ENCODE measurements around the gene RAB11A. TPM values are rescaled to one million over a fixed set of nuclear protein-coding genes. Genes with fewer than 3 reads are reported as not detected.

RAB11A gene
- total and polyA plus RNA-seq, 2 experiments from 2014 or later: 163 to 259 TPM

DNA sequence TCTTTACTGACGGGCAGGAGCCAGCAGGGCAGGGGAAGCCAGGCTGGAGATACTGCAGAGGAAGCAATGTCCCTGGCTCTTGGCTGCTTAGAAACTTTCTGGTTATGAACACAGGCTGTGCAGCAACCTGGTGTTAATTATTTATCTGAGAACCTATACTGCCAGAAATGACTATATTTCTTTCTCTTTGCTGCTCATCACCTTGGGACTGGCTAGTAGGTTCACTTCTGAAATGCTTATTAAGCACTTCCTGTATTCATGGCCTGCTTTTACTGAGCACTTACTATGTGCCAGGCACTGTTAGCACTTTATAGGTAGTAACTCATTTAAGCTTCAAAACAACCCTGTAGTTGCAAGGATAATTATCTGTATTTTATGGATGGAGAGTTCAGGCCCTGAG lies 57.6 kb downstream of the RAB11A start:
- Histone ChIP-seq H3K9me3 (ENCODE audit: low read depth) (no peaks in the 10 kb centered on the region), H3K27me3 (no peaks in the 10 kb centered on the region), H3K4me3 (no peak overlapping the region), H3K36me3 (no peaks in the 10 kb centered on the region), H3K4me1 (ENCODE audit: low read depth) (no peaks in the 10 kb centered on the region), H3K27ac (no peak overlapping the region)
- TF ChIP-seq, protein P1, sequence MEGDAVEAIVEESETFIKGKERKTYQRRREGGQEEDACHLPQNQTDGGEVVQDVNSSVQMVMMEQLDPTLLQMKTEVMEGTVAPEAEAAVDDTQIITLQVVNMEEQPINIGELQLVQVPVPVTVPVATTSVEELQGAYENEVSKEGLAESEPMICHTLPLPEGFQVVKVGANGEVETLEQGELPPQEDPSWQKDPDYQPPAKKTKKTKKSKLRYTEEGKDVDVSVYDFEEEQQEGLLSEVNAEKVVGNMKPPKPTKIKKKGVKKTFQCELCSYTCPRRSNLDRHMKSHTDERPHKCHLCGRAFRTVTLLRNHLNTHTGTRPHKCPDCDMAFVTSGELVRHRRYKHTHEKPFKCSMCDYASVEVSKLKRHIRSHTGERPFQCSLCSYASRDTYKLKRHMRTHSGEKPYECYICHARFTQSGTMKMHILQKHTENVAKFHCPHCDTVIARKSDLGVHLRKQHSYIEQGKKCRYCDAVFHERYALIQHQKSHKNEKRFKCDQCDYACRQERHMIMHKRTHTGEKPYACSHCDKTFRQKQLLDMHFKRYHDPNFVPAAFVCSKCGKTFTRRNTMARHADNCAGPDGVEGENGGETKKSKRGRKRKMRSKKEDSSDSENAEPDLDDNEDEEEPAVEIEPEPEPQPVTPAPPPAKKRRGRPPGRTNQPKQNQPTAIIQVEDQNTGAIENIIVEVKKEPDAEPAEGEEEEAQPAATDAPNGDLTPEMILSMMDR (IDR thresholded peaks at IDR 0.05; ENCODE audit: low read depth, low read length): no peak
- DNase-seq (ENCODE audit: low read depth in 1 of 2, low spot score in 1 of 2): no peak

DNA sequence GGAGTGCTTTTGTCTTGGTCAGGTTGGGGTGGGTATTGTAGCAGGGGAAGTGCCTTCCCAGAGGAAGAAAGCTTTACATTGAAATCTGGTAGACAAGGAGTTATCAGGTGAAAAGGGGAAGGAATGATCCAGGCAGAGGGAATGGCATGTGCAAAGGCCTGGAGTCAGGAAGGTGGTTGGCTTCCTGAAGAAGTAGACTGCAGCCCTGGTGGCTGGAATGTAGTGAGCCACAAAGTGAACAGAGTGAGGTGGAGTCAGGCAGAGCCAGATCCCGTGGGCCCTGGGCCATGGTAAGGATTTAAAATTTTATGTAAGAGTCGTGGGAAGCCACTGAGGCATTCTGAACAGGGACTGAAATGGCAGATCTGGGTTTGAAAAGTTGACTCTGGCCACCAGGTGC lies 58.3 kb downstream of the RAB11A start:
- H3K4me3 ChIP-seq: no peak overlapping the region
- no peaks in the 10 kb centered on the region for H3K36me3 ChIP-seq
- H3K27ac ChIP-seq: no peak overlapping the region
- TF ChIP-seq, protein P1 (IDR thresholded peaks at IDR 0.05; ENCODE audit: low read depth, low read length): peak; percentile 20
- no peaks in the 10 kb centered on the region for H3K4me1 ChIP-seq (ENCODE audit: low read depth)
- no peaks in the 10 kb centered on the region for H3K27me3 ChIP-seq
- DNase-seq (ENCODE audit: low read depth in 1 of 2, low spot score in 1 of 2): no peak
- no peaks in the 10 kb centered on the region for H3K9me3 ChIP-seq (ENCODE audit: low read depth)

DNA sequence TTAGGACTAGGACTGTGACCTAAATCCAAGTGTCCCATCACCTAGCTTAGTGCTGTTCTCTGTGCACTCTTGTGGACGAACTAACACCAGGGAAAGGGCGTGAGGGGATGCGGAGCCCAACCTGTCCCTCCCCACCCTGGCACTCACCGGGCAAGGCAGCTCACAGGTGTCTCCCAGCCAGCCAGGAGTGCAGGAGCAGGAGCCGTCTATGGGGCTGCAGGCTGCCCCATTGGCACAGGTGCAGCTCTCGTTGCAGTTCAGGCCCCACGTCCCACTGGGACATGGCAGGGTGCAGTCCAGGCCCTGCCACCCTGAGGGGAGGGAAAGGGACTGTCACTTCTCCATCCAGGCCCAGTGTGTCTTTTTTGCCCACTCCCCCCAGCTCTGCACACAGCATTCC lies 60.3 kb downstream of the RAB11A start:
- DNase-seq (ENCODE audit: low read depth in 1 of 2, low spot score in 1 of 2): no peak
- H3K27me3 ChIP-seq: no peaks in the 10 kb centered on the region
- TF ChIP-seq, protein P1 (IDR thresholded peaks at IDR 0.05; ENCODE audit: low read depth, low read length): no peak
- H3K27ac ChIP-seq: no peak overlapping the region
- H3K9me3 ChIP-seq (ENCODE audit: low read depth): no peaks in the 10 kb centered on the region
- H3K36me3 ChIP-seq: no peaks in the 10 kb centered on the region
- no peaks in the 10 kb centered on the region for H3K4me1 ChIP-seq (ENCODE audit: low read depth)
- H3K4me3 ChIP-seq: no peak overlapping the region

DNA sequence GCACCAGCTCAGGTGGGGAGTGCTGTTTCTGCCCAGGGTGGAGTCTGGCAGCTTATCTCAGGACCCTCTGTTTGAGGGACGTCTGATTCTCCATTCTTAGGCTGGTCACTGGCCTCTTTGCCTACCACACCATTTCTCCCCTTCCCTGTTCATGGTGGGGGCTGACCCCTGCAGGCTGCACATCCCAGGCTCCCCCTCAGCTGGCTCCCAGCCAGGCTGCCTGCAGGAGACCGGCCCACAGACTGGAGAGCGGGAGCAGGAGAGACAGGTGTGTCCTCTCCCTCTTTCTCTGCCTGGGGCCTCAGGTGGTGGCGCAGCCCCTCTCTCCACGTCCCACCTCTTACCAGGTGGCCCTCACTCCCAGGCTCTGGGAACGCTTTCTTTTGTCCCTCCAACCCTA lies 60.8 kb downstream of the RAB11A start:
- DNase-seq (ENCODE audit: low read depth in 1 of 2, low spot score in 1 of 2): no peak
- TF ChIP-seq, protein P1 (IDR thresholded peaks at IDR 0.05; ENCODE audit: low read depth, low read length): no peak
- Histone ChIP-seq H3K27me3 (no peaks in the 10 kb centered on the region), H3K27ac (no peak overlapping the region), H3K9me3 (ENCODE audit: low read depth) (no peaks in the 10 kb centered on the region), H3K4me1 (ENCODE audit: low read depth) (no peaks in the 10 kb centered on the region), H3K36me3 (no peaks in the 10 kb centered on the region), H3K4me3 (no peak overlapping the region)

DNA sequence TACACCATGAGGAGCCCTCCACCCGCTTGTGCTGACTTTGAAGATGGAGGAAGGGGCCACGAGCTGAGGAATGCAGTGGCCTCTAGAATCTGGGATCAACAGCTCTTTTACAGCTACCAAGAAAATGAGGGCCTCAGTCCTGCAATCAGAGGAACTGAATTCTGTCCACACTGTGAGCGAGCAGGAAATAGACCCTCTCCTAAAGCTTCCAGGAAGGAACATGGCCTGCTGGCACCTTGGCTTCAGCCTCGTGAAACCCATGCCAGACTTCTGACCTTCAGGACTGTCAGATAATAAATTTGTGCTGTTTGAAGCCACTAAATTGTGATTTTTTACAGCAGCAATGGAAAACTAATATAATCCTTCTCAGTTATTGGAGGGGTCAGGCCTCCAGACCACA lies 61.9 kb downstream of the RAB11A start:
- TF ChIP-seq, protein P1 (IDR thresholded peaks at IDR 0.05; ENCODE audit: low read depth, low read length): no peak
- H3K9me3 ChIP-seq (ENCODE audit: low read depth): no peaks in the 10 kb centered on the region
- H3K4me1 ChIP-seq (ENCODE audit: low read depth): no peaks in the 10 kb centered on the region
- H3K4me3 ChIP-seq: no peak overlapping the region
- DNase-seq (ENCODE audit: low read depth in 1 of 2, low spot score in 1 of 2): no peak
- no peak overlapping the region for H3K27ac ChIP-seq
- no peaks in the 10 kb centered on the region for H3K36me3 ChIP-seq
- no peaks in the 10 kb centered on the region for H3K27me3 ChIP-seq

DNA sequence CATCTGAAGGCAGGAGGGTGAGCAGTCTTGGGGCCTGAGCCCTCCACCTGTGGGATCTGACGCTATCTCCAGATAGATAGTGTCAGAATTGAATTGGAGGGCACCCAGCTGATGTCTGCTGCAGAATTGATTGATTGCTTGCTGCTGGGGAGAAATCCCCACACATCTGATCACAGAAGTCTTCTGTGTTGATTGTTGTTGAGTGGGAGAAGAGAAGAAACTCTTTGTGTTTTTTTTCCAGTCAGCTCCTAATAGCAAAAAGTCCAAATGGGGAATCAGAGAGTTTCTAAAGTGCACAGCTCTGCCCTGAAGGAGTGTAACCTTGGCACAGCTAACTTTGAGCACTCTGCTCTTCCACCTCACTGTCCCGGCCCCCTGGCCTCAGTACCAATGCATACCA lies 66.1 kb downstream of the RAB11A start:
- Histone ChIP-seq H3K27me3 (no peaks in the 10 kb centered on the region), H3K4me1 (ENCODE audit: low read depth) (no peaks in the 10 kb centered on the region), H3K4me3 (no peak overlapping the region), H3K36me3 (no peaks in the 10 kb centered on the region), H3K27ac (no peak overlapping the region), H3K9me3 (ENCODE audit: low read depth) (no peaks in the 10 kb centered on the region)
- no peak for DNase-seq (ENCODE audit: low read depth in 1 of 2, low spot score in 1 of 2)
- TF ChIP-seq, protein P1 (IDR thresholded peaks at IDR 0.05; ENCODE audit: low read depth, low read length): no peak
